ENCODE measurements around the gene SLC49A4.

DNA sequence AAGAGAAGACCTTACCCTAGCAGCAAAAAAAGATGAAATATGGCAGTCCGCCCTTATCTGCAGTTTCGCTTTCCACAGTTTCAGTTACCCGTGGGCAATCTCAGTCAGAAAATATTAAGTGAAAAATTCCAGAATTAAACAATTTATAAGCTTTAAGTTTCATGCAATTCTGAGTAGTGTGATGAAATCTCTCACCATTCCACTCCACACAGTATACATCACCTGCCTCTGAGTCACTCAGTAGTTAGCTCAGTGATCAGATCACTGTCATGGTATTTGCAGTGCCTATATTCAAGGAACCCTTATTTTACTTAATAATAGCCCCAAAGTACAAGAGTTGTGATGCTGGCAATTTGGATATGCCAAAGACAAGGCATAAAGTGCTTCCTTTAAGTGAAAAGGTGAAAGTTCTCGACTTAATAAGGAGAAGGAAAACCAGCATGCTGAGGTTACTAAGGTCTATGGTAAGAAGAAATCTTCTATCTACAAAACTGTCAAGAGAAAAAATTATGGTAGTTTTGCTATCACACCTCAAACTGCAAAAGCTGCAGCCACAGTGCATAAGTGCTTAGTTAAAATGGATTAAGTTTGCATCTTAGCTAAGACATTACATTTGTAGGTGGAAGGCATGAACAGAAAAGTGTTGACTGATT is 49.4 kb upstream of the SLC49A4 start:
- TF ChIP-seq EZH2 (IDR thresholded peaks at IDR 0.05; ENCODE audit: borderline replicate concordance) (no peak), EZH2phosphoT487 (IDR thresholded peaks at IDR 0.05; ENCODE audit: low read depth, severe bottlenecking, unreplicated experiment) (no peak)
- TF ChIP-seq, protein P1, sequence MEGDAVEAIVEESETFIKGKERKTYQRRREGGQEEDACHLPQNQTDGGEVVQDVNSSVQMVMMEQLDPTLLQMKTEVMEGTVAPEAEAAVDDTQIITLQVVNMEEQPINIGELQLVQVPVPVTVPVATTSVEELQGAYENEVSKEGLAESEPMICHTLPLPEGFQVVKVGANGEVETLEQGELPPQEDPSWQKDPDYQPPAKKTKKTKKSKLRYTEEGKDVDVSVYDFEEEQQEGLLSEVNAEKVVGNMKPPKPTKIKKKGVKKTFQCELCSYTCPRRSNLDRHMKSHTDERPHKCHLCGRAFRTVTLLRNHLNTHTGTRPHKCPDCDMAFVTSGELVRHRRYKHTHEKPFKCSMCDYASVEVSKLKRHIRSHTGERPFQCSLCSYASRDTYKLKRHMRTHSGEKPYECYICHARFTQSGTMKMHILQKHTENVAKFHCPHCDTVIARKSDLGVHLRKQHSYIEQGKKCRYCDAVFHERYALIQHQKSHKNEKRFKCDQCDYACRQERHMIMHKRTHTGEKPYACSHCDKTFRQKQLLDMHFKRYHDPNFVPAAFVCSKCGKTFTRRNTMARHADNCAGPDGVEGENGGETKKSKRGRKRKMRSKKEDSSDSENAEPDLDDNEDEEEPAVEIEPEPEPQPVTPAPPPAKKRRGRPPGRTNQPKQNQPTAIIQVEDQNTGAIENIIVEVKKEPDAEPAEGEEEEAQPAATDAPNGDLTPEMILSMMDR (IDR thresholded peaks at IDR 0.05; ENCODE audit: poor library complexity) = no peak

Data from hepatocyte (in vitro differentiated cells).